K562 (cell line): ENCODE data around the gene ZSWIM8. TPM values are rescaled to one million over a fixed set of nuclear protein-coding genes. Genes with fewer than 3 reads are reported as not detected.

Source experiments
- BMI1 ChIP-seq: fragments of 150-350 bp; IDR thresholded peaks from 2 replicates; pipeline ENCODE4 v1.6.1; 2014; ENCODE audit warnings: low read length
- CBX1 ChIP-seq: sonication (generic); IDR thresholded peaks from 2 replicates; pipeline ENCODE4 v1.6.1; 2016; ENCODE audit warnings: antibody characterized with exemption, low read depth, mild to moderate bottlenecking
- CHD7 ChIP-seq: fragments of 200-600 bp; sonication (generic); IDR thresholded peaks from one replicate; pipeline ENCODE4 v1.6.1; 2012; ENCODE audit warnings: mild to moderate bottlenecking, low read depth, low read length, inconsistent platforms
- CTCFL ChIP-seq: IDR thresholded peaks from 2 replicates; pipeline ENCODE4 v1.6.1; 2011; ENCODE audit warnings: borderline replicate concordance, low read depth, mild to moderate bottlenecking, moderate library complexity, low read length; ENCODE audit not compliant: insufficient read depth, poor library complexity, severe bottlenecking
- PRMT5 ChIP-seq: sonication (generic); formaldehyde crosslinking; IDR thresholded peaks from 2 replicates; pipeline ENCODE4 v1.5.0; 2020; ENCODE audit warnings: missing genetic modification reagents
- PTRF ChIP-seq: fragments of 450-650 bp; IDR thresholded peaks from 2 replicates; pipeline ENCODE4 v1.6.1; 2016; ENCODE audit warnings: mild to moderate bottlenecking, missing genetic modification characterization, missing compliant biosample characterization
- SIN3B ChIP-seq: fragments of 450-650 bp; IDR thresholded peaks from 2 replicates; pipeline ENCODE4 v1.6.1; 2017; ENCODE audit warnings: low read depth, mild to moderate bottlenecking, moderate library complexity
- SMAD1 ChIP-seq: fragments of 150-350 bp; IDR thresholded peaks from 2 replicates; pipeline ENCODE4 v1.6.1; 2014; ENCODE audit warnings: low read length, low read depth; ENCODE audit not compliant: partially characterized antibody
- TAF7 ChIP-seq: fragments of 450-650 bp; IDR thresholded peaks from 2 replicates; pipeline ENCODE4 v1.6.1; 2016; ENCODE audit warnings: missing genetic modification characterization, missing compliant biosample characterization
- TCF7 ChIP-seq: sonication (generic); IDR thresholded peaks from 2 replicates; pipeline ENCODE4 v1.6.1; 2016; ENCODE audit warnings: antibody characterized with exemption, borderline replicate concordance
- USF1 ChIP-seq: sonication (generic); formaldehyde crosslinking; IDR thresholded peaks from 2 replicates; pipeline ENCODE4 v1.9.0; 2022; ENCODE audit warnings: mild to moderate bottlenecking, missing genetic modification reagents
- ZNF12 ChIP-seq: sonication (generic); formaldehyde crosslinking; IDR thresholded peaks from 2 replicates; pipeline ENCODE4 v1.4.0; 2020; ENCODE audit warnings: mild to moderate bottlenecking, missing genetic modification reagents
- ZNF586 ChIP-seq: fragments of 450-650 bp; formaldehyde crosslinking; conservative IDR thresholded peaks from 2 replicates; pipeline ENCODE4 v1.4.0; 2020; ENCODE audit warnings: mild to moderate bottlenecking, moderate library complexity
- polyA plus RNA-seq, 8 experiments: library from polyadenylated mRNA; depleted of rRNA in 4 of 8; stranded (reverse) in 5 of 8; unstranded in 3 of 8; fragments of >200 nt; fragmentation: Nextera tagmentation in 2 of 8; fragmentation: Illumina TruSeq in 1 of 8; extraction: Ambion mirVana in 2 of 8; extraction: Trizol in 1 of 8; gene quantifications; 2 replicates each; pipeline versions ENCODE4 v1.2.1 to v1.2.3, GENCODE V29; 2011 to 2014; ENCODE audit warnings: inconsistent platforms in 1 of 8, missing spikeins in 1 of 8
- total RNA-seq, 7 experiments: library from RNA; depleted of rRNA in 6 of 7; stranded (reverse); fragments of >200 nt in 6 of 7; fragmentation: Illumina TruSeq in 2 of 7; extraction: Trizol in 2 of 7; gene quantifications; 2 replicates each; pipeline versions ENCODE4 v1.2.1 to v1.2.3, GENCODE V29; 2011 to 2021; ENCODE audit warnings: low replicate concordance in 1 of 7

Gene ZSWIM8
- total and polyA plus RNA-seq, 9 of the 15 experiments (the other 6 are each of a cell fraction or from before 2014, with no cell fraction given), result 5.6 to 47.8 (median 26.7) TPM

GRCh38 chr10:73781879-73782748, 3.3 kb upstream of the ZSWIM8 start, which contains the start of gene CHCHD1 (continued):
- TF ChIP-seq CHD7 (no peak), ZNF586 (no peak), CBX1 (peak; percentile 86; the same call in 1 of the 2 replicates), SIN3B (peak; percentile 92), BMI1 (no peak), TCF7 (0 out of 2 replicates have a peak, but pooled peaks have one; percentile 60), CTCFL (peak; percentile 36), PTRF (0 out of 2 replicates have a peak, but pooled peaks have one; percentile 34), USF1 (CRISPR knock-in tag) (peak; percentile 80), PRMT5 (CRISPR knock-in tag) (no peak), SMAD1 (peak; percentile 70), ZNF12 (CRISPR knock-in tag) (peak; percentile 87), TAF7 (tag) (peak; percentile 90)
